Karpas-422 (cell line): ENCODE data around the gene ITPR2. TPM values are rescaled to one million over a fixed set of nuclear protein-coding genes. Genes with fewer than 3 reads are reported as not detected.

Experiments
- DNase-seq: peaks from one replicate; pipeline ENCODE4 v3.0.0-alpha.2; 2015
- H2AFZ ChIP-seq: fragments of 200-600 bp; sonication (generic); 2 replicates; pipeline ENCODE4 v1.6.1; 2014; ENCODE audit warnings: antibody characterized with exemption, low read length, mixed read lengths
- H3K27ac ChIP-seq: fragments of 200-600 bp; sonication (generic); 2 replicates; pipeline ENCODE4 v1.5.1; 2014; ENCODE audit warnings: mild to moderate bottlenecking, low read length, moderate library complexity
- H3K27me3 ChIP-seq: fragments of 200-600 bp; sonication (generic); 2 replicates; pipeline ENCODE4 v1.6.1; 2014; ENCODE audit warnings: low read length, mixed read lengths
- H3K36me3 ChIP-seq: fragments of 200-600 bp; sonication (generic); 2 replicates; pipeline ENCODE4 v1.6.1; 2014; ENCODE audit warnings: low read length, mixed read lengths; ENCODE audit not compliant: insufficient read depth
- H3K4me1 ChIP-seq: fragments of 200-600 bp; sonication (generic); 2 replicates; pipeline ENCODE4 v1.6.1; 2014; ENCODE audit warnings: mild to moderate bottlenecking, low read length, mixed read lengths
- H3K4me2 ChIP-seq: fragments of 200-600 bp; sonication (generic); 2 replicates; pipeline ENCODE4 v1.6.1; 2014; ENCODE audit warnings: low read length, low read depth, mild to moderate bottlenecking; ENCODE audit not compliant: poor library complexity, severe bottlenecking
- H3K4me3 ChIP-seq: fragments of 200-600 bp; sonication (generic); 2 replicates; pipeline ENCODE4 v1.5.1; 2014; ENCODE audit warnings: mild to moderate bottlenecking, antibody characterized with exemption, low read length, mixed read lengths
- H3K79me2 ChIP-seq: fragments of 200-600 bp; sonication (generic); 2 replicates; pipeline ENCODE4 v1.6.1; 2014; ENCODE audit warnings: mild to moderate bottlenecking, low read length, mixed read lengths
- H3K9ac ChIP-seq: fragments of 200-600 bp; sonication (generic); 2 replicates; pipeline ENCODE4 v1.6.0; 2014; ENCODE audit warnings: low read length
- H3K9me2 ChIP-seq: fragments of 200-600 bp; sonication (generic), shearing (Covaris generic); replicated peaks from 2 replicates; pipeline ENCODE4 v1.6.0; 2014; ENCODE audit warnings: mild to moderate bottlenecking, low read length, moderate library complexity; ENCODE audit not compliant: insufficient read depth
- H3K9me3 ChIP-seq: fragments of 300-700, 200-600 bp; sonication (generic); 2 replicates; pipeline ENCODE4 v1.6.1; 2014; ENCODE audit warnings: low read length, mixed read lengths
- H4K20me1 ChIP-seq: fragments of 200-600 bp; sonication (generic); 2 replicates; pipeline ENCODE4 v1.6.1; 2014; ENCODE audit warnings: mild to moderate bottlenecking, antibody characterized with exemption, low read length, low read depth; ENCODE audit not compliant: insufficient read depth
- total RNA-seq: library from RNA; depleted of rRNA; stranded (reverse); fragments of >200 nt; shearing (Covaris generic); gene quantifications from 2 replicates; pipeline ENCODE4 v1.2.3, GENCODE V29; 2014; ENCODE audit warnings: low replicate concordance

ITPR2 gene
- total RNA-seq, 1 experiment from 2014 or later: 128 TPM

DNA sequence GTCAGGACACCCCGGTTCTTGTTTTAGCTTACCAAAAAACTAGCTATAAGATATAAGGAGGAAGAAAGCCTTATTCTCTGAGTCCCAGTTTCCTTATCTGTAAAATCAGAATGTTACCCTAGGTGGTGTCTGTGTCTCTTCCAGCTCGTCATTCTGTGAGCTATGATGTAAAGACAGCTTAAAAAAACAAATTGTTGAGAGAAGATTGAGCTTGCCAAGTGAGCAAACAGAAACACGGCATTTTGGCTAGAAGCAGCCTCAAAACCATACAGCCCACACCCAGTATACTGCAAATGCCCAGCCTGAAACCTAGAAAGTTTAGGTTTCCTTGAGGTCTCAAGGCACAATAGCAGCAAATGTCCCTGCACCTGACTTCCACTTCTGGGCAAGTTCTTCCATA, 486.3 kb downstream of the ITPR2 start:
- no peak for DNase-seq
- Histone ChIP-seq H3K9me2 (no peaks in the 10 kb centered on the region), H3K79me2 (no peaks in the 10 kb centered on the region), H3K4me3 (no peak overlapping the region), H3K27me3 (no peaks in the 10 kb centered on the region), H4K20me1 (no peaks in the 10 kb centered on the region), H3K27ac (no peak overlapping the region), H2AFZ (no peak overlapping the region), H3K4me2 (no peak overlapping the region), H3K4me1 (0 out of 2 replicates have a peak, but pooled peaks cover 3% of the 10 kb centered on the region), H3K36me3 (no peaks in the 10 kb centered on the region), H3K9me3 (no peaks in the 10 kb centered on the region), H3K9ac (no peak overlapping the region)

DNA sequence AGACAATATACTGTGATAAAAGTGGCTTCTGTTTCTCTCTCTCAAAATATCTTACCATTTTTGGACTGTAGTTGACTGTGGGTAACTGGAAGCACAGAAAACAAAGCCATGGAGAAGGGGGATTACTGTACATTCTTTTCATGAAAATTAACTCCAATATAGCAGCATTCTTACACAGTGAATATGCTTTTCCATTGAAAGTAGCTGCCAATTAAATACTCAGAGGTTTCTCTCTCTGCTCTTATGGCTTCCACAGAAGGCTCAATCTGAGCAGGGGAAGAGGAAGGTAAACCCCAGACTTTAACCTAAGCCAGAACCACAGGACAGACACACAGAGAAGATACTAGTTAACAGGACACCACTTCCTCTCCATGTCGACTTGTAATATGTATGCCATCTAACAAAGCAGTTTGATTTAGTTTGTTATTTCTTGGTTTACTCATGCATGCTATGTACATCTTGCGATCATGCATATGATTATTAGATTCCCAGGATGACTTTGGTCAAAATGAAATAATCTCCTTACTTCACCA, 487.5 kb downstream of the ITPR2 start:
- no peak for DNase-seq
- Histone ChIP-seq H3K4me2 (no peak overlapping the region), H4K20me1 (no peaks in the 10 kb centered on the region), H3K27me3 (no peaks in the 10 kb centered on the region), H3K4me3 (no peak overlapping the region), H3K36me3 (no peaks in the 10 kb centered on the region), H3K4me1 (0 out of 2 replicates have a peak, but pooled peaks cover 3% of the 10 kb centered on the region), H3K9ac (no peak overlapping the region), H3K27ac (no peak overlapping the region), H3K79me2 (no peaks in the 10 kb centered on the region), H2AFZ (no peak overlapping the region), H3K9me2 (no peaks in the 10 kb centered on the region), H3K9me3 (no peaks in the 10 kb centered on the region)

GRCh38 chr12:26341491-26341890, 491.5 kb downstream of the ITPR2 start:
- Histone ChIP-seq H3K27me3 (no peaks in the 10 kb centered on the region), H3K9me2 (no peaks in the 10 kb centered on the region), H3K4me3 (no peak overlapping the region), H3K27ac (no peak overlapping the region), H3K36me3 (no peaks in the 10 kb centered on the region), H3K4me1 (0 out of 2 replicates have a peak, but pooled peaks cover 3% of the 10 kb centered on the region), H4K20me1 (no peaks in the 10 kb centered on the region), H3K9me3 (no peaks in the 10 kb centered on the region), H3K9ac (no peak overlapping the region), H3K79me2 (no peaks in the 10 kb centered on the region), H2AFZ (no peak overlapping the region), H3K4me2 (no peak overlapping the region)
- no peak for DNase-seq

GRCh38 chr12:26340649-26341048, 492.3 kb downstream of the ITPR2 start:
- Histone ChIP-seq H3K27me3 (no peaks in the 10 kb centered on the region), H3K4me2 (no peak overlapping the region), H3K9me2 (no peaks in the 10 kb centered on the region), H3K79me2 (no peaks in the 10 kb centered on the region), H3K4me3 (no peak overlapping the region), H3K4me1 (0 out of 2 replicates have a peak, but pooled peaks cover 3% of the 10 kb centered on the region), H3K9ac (no peak overlapping the region), H3K36me3 (no peaks in the 10 kb centered on the region), H3K9me3 (no peaks in the 10 kb centered on the region), H4K20me1 (no peaks in the 10 kb centered on the region), H3K27ac (no peak overlapping the region), H2AFZ (no peak overlapping the region)
- DNase-seq: no peak

DNA sequence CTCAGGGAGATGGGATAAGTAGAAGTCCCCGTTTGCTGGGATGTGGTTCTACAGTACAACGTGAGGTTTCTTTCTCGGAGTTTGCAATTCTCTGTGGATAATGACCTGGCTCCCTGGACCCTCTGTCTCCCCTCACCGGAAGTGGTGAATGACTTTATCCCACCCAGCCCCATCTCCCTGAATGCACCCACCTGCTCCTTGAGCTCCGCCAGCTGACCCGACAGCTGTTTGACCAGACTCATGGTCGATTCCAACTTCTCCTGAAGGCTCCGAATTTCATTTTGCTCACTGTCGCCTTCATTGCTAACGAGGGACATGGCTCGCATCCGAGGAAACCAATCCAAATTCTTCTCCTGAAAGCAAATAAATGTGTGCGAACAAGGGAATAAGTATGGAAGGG, 493.0 kb downstream of the ITPR2 start:
- no peak for DNase-seq
- peaks cover under 1% of the 10 kb centered on the region; the same call in 1 of the 2 replicates for H3K36me3 ChIP-seq
- H3K9me3 ChIP-seq: no peaks in the 10 kb centered on the region
- no peak overlapping the region for H3K27ac ChIP-seq
- no peak overlapping the region for H3K4me3 ChIP-seq
- no peaks in the 10 kb centered on the region for H3K4me1 ChIP-seq
- no peaks in the 10 kb centered on the region for H3K27me3 ChIP-seq
- no peaks in the 10 kb centered on the region for H4K20me1 ChIP-seq
- no peak overlapping the region for H3K4me2 ChIP-seq
- H3K9me2 ChIP-seq: no peaks in the 10 kb centered on the region
- H3K9ac ChIP-seq: no peak overlapping the region
- no peak overlapping the region for H2AFZ ChIP-seq
- H3K79me2 ChIP-seq: no peaks in the 10 kb centered on the region

DNA sequence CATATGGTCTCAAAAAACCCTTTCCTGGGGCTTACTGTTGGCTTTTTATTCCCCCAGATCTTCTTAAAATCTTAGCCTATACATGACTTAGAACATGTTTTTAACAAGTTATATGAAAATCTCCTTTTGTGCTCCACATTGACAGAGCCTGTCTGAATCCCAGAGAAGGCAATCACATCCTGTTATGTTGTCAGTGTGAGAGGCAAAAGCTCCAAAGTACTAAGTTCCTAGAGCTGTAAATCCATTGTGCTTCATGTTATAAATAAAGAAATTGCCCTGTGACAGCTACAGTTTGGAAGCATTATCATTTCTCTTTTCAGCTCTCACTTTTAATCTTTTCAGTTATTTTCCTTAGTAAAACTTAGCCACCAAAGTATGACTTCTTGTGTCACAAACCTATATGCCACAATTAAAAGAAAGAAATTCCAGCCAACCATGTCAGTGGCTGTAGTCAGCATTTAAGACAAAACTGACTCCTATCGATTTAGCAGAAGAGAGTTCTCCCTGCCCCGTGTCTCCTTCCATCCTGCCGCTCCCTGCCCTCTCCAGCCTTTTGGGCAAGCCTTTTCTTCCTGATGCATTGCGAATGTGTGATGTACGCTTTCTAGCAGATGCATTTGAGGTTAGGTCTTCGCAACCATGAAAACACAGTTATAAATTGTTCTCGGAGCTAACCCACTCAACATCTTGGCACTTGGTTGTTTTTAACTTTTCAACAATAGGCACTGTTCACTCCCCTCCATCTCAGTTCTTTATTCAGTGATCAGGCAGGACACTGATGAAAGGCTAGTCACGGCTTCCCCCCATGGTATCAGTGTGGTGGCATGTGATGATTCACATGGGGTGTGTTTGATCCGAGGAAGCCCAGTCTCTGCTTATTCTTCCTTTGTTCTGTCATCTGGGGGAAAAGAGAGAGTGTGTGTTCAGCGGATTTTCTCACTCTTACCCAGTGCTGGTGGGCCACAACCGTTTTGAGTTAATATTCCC, 494.1 kb downstream of the ITPR2 start:
- no peaks in the 10 kb centered on the region for H3K79me2 ChIP-seq
- H3K36me3 ChIP-seq: peaks cover 7% of the 10 kb centered on the region; the same call in 1 of the 2 replicates
- DNase-seq: no peak
- H3K27ac ChIP-seq: no peak overlapping the region
- H3K9ac ChIP-seq: no peak overlapping the region
- no peak overlapping the region for H3K4me3 ChIP-seq
- no peaks in the 10 kb centered on the region for H3K9me2 ChIP-seq
- H4K20me1 ChIP-seq: no peaks in the 10 kb centered on the region
- no peaks in the 10 kb centered on the region for H3K4me1 ChIP-seq
- no peaks in the 10 kb centered on the region for H3K9me3 ChIP-seq
- no peak overlapping the region for H2AFZ ChIP-seq
- no peaks in the 10 kb centered on the region for H3K27me3 ChIP-seq
- no peak overlapping the region for H3K4me2 ChIP-seq

- Histone ChIP-seq H3K4me1 (no peaks in the 10 kb centered on the region), H3K9ac (no peak overlapping the region), H2AFZ (no peak overlapping the region), H3K9me3 (no peaks in the 10 kb centered on the region), H3K79me2 (no peaks in the 10 kb centered on the region), H3K4me3 (no peak overlapping the region), H3K9me2 (no peaks in the 10 kb centered on the region), H3K4me2 (no peak overlapping the region), H3K27ac (no peak overlapping the region), H4K20me1 (no peaks in the 10 kb centered on the region), H3K27me3 (no peaks in the 10 kb centered on the region), H3K36me3 (peaks cover 7% of the 10 kb centered on the region; the same call in 1 of the 2 replicates)
- no peak for DNase-seq
Measured at GRCh38 chr12:26335651-26336050, 497.3 kb downstream of the ITPR2 start.

DNA sequence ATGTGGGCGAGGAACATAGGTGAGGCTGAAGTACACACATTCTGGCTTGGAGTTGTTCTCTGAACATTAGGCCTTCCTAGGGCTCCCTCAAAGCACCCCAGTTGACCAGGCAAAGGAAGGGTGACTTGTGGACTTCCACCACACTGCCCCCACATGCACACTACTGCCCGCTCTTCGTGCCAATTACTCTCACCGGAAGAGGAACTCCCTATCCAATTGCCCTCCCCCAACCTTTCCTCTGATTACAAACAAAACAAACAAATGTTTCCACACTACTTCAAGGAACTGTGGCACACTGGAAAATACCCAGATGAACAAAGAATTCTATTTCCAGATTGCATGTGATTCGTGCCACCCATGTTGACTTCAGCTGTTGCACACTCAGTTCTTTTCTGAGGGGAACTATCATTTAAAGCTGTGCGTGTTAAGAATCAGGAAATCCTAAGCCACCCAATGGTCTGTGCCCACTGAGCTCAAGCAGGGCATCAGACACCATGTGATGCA, 498.3 kb downstream of the ITPR2 start:
- Histone ChIP-seq H3K9ac (no peak overlapping the region), H3K36me3 (peaks cover 7% of the 10 kb centered on the region; the same call in 1 of the 2 replicates), H3K9me2 (no peaks in the 10 kb centered on the region), H3K9me3 (no peaks in the 10 kb centered on the region), H3K79me2 (no peaks in the 10 kb centered on the region), H3K4me2 (no peak overlapping the region), H3K27me3 (no peaks in the 10 kb centered on the region), H3K4me3 (no peak overlapping the region), H4K20me1 (no peaks in the 10 kb centered on the region), H2AFZ (no peak overlapping the region), H3K4me1 (peaks cover 5% of the 10 kb centered on the region; the same call in 1 of the 2 replicates), H3K27ac (no peak overlapping the region)
- DNase-seq: no peak
